ENCODE measurements around the gene ZCCHC10. TPM values are rescaled to one million over a fixed set of nuclear protein-coding genes. Genes with fewer than 3 reads are reported as not detected.
A peak's percentile ranks its signal among the peaks of the same experiment; 100 is the strongest.
"Not testable (repeated sequence)": the region's sequence is repeated elsewhere in the genome, so short reads cannot be mapped to it uniquely, and the experiment has no call there.

The ZCCHC10 gene
- total RNA-seq, 6 donors from 2014 or later, result 5.7 to 21.3 (median 12.4) TPM

- WGBS, 2 donors, result 76 to 78% methylated on average over 2 of the region's 2 CpGs
- DNase-seq (no peak), ATAC-seq (ENCODE audit: low FRiP score in 2 of 2) (no peak)
- no peak overlapping the region for H3K27ac ChIP-seq
- TF ChIP-seq CTCF (IDR thresholded peaks at IDR 0.05) (no peak), POLR2AphosphoS5 (IDR thresholded peaks at IDR 0.05) (no peak), EP300 (IDR thresholded peaks at IDR 0.05) (no peak), POLR2A (IDR thresholded peaks at IDR 0.05) (no peak)
- H3K4me1 ChIP-seq, result no peaks in the 10 kb centered on the region
- H3K4me3 ChIP-seq, result no peak overlapping the region
- no peaks in the 10 kb centered on the region for H3K27me3 ChIP-seq
- no peaks in the 10 kb centered on the region for H3K36me3 ChIP-seq
- H3K9me3 ChIP-seq, result peaks cover 0 to 4% (median 0%) of the 10 kb centered on the region in 4 donors
These were observed 46.4 kb downstream of the ZCCHC10 start for GRCh38 chr5:132979976-132980375.

- Histone ChIP-seq H3K9me3 (peaks cover 0 to 4% (median 0%) of the 10 kb centered on the region in 4 donors), H3K27me3 (no peaks in the 10 kb centered on the region), H3K4me3 (no peak overlapping the region), H3K4me1 (no peaks in the 10 kb centered on the region), H3K36me3 (no peaks in the 10 kb centered on the region), H3K27ac (no peak overlapping the region)
- TF ChIP-seq POLR2A (IDR thresholded peaks at IDR 0.05) (no peak), EP300 (IDR thresholded peaks at IDR 0.05) (no peak), CTCF (IDR thresholded peaks at IDR 0.05) (no peak), POLR2AphosphoS5 (IDR thresholded peaks at IDR 0.05) (no peak)
- no peak for DNase-seq
- WGBS, 2 donors, result 68 to 77% methylated on average over 3 of the region's 3 CpGs
- peak; percentile 40 to 69 for ATAC-seq (ENCODE audit: low FRiP score in 2 of 2)
These were observed 46.9 kb downstream of the ZCCHC10 start for GRCh38 chr5:132979367-132979940.

- no peak overlapping the region for H3K27ac ChIP-seq
- peaks cover 0 to 4% (median 0%) of the 10 kb centered on the region in 4 donors for H3K9me3 ChIP-seq
- no peak overlapping the region for H3K4me3 ChIP-seq
- H3K36me3 ChIP-seq, result no peaks in the 10 kb centered on the region
- no peaks in the 10 kb centered on the region for H3K27me3 ChIP-seq
- WGBS, 2 donors, result 85 to 89% methylated on average over 3 of the region's 3 CpGs
- TF ChIP-seq POLR2A (IDR thresholded peaks at IDR 0.05), result no peak
- no peak for TF ChIP-seq CTCF (IDR thresholded peaks at IDR 0.05)
- TF ChIP-seq EP300 (IDR thresholded peaks at IDR 0.05), result no peak
- TF ChIP-seq POLR2AphosphoS5 (IDR thresholded peaks at IDR 0.05), result no peak
- ATAC-seq (ENCODE audit: low FRiP score in 2 of 2) (no peak), DNase-seq (no peak)
- H3K4me1 ChIP-seq, result no peaks in the 10 kb centered on the region
These were observed 49.5 kb downstream of the ZCCHC10 start for GRCh38 chr5:132976852-132977251.

- H3K9me3 ChIP-seq; H3K27ac ChIP-seq; H3K27me3 ChIP-seq; H3K36me3 ChIP-seq; ATAC-seq (ENCODE audit: low FRiP score in 2 of 2); H3K4me3 ChIP-seq; H3K4me1 ChIP-seq; DNase-seq: not testable (repeated sequence)
- 93 to 96% methylated on average over 7 of the region's 7 CpGs for WGBS, 2 donors
These were observed 53.9 kb downstream of the ZCCHC10 start for GRCh38 chr5:132972436-132972828.

- H3K27me3 ChIP-seq, result no peaks in the 10 kb centered on the region
- ATAC-seq (ENCODE audit: low FRiP score in 2 of 2), result no peak
- no peak for TF ChIP-seq POLR2A (IDR thresholded peaks at IDR 0.05)
- TF ChIP-seq EP300 (IDR thresholded peaks at IDR 0.05), result no peak
- no peak for TF ChIP-seq POLR2AphosphoS5 (IDR thresholded peaks at IDR 0.05)
- no peak for TF ChIP-seq CTCF (IDR thresholded peaks at IDR 0.05)
- no peaks in the 10 kb centered on the region for H3K4me1 ChIP-seq
- H3K27ac ChIP-seq, result no peak overlapping the region
- no peaks in the 10 kb centered on the region for H3K36me3 ChIP-seq
- H3K4me3 ChIP-seq, result no peak overlapping the region
- no peak for DNase-seq
- WGBS, 2 donors, result 86 to 88% methylated on average over 16 of the region's 16 CpGs
- H3K9me3 ChIP-seq, result peaks cover 0 to 3% (median 0%) of the 10 kb centered on the region in 4 donors
These were observed 54.6 kb downstream of the ZCCHC10 start for GRCh38 chr5:132971483-132972435.

Measured in upper lobe of left lung (tissue), 6 donors.